H9 (cell line): ENCODE data around the gene DOCK1. TPM values are rescaled to one million over a fixed set of nuclear protein-coding genes. Genes with fewer than 3 reads are reported as not detected.

Experiments
- DNase-seq: peaks from one replicate; pipeline ENCODE4 v3.0.0-alpha.2; 2017
- H2AFZ ChIP-seq: one replicate; pipeline ENCODE4 v1.6.1; 2013; ENCODE audit warnings: mild to moderate bottlenecking, low read length, control low read depth, moderate library complexity
- H2AK5ac ChIP-seq: 2 replicates; pipeline ENCODE4 v1.6.1; 2013; ENCODE audit warnings: low read length, control low read depth, mixed read lengths; ENCODE audit not compliant: insufficient read length
- H2BK120ac ChIP-seq: one replicate; pipeline ENCODE4 v1.6.1; 2013; ENCODE audit warnings: low read depth, mild to moderate bottlenecking, low read length, control low read depth, inconsistent platforms; ENCODE audit not compliant: poor library complexity, severe bottlenecking
- H2BK12ac ChIP-seq: 2 replicates; pipeline ENCODE4 v1.6.1; 2013; ENCODE audit warnings: low read length, control low read depth, mixed read lengths, low read depth; ENCODE audit not compliant: insufficient read length
- H2BK15ac ChIP-seq: 2 replicates; pipeline ENCODE4 v1.6.1; 2013; ENCODE audit warnings: low read depth, low read length, control low read depth
- H2BK20ac ChIP-seq: one replicate; pipeline ENCODE4 v1.6.1; 2013; ENCODE audit warnings: low read depth, mild to moderate bottlenecking, low read length, control low read depth, inconsistent platforms; ENCODE audit not compliant: poor library complexity, severe bottlenecking
- H2BK5ac ChIP-seq: 2 replicates; pipeline ENCODE4 v1.6.1; 2013; ENCODE audit warnings: low read length, control low read depth, mixed read lengths; ENCODE audit not compliant: insufficient read length
- H3K14ac ChIP-seq: 2 replicates; pipeline ENCODE4 v1.6.1; 2013; ENCODE audit warnings: low read length, control low read depth; ENCODE audit not compliant: insufficient read depth
- H3K18ac ChIP-seq: 2 replicates; pipeline ENCODE4 v1.6.1; 2013; ENCODE audit warnings: low read depth, mild to moderate bottlenecking, mixed read lengths, low read length, control low read depth; ENCODE audit not compliant: insufficient read length
- H3K23ac ChIP-seq: 2 replicates; pipeline ENCODE4 v1.6.1; 2013; ENCODE audit warnings: low read length, control low read depth, mixed read lengths, low read depth; ENCODE audit not compliant: insufficient read length
- H3K23me2 ChIP-seq: 2 replicates; pipeline ENCODE4 v1.6.1; 2013; ENCODE audit warnings: low read depth, mild to moderate bottlenecking, mixed read lengths, low read length, control low read depth; ENCODE audit not compliant: insufficient read length, poor library complexity, severe bottlenecking
- H3K27ac ChIP-seq: 2 replicates; pipeline ENCODE4 v1.5.1; 2013; ENCODE audit warnings: low read length, control low read depth, mixed read lengths, low read depth; ENCODE audit not compliant: insufficient read length
- H3K27me3 ChIP-seq: 2 replicates; pipeline ENCODE4 v1.6.1; 2013; ENCODE audit warnings: low read length, control low read depth, inconsistent platforms; ENCODE audit not compliant: insufficient read depth
- H3K4ac ChIP-seq: 2 replicates; pipeline ENCODE4 v1.6.1; 2013; ENCODE audit warnings: low read depth, mild to moderate bottlenecking, control low read depth, inconsistent platforms, low read length, moderate library complexity
- H3K4me1 ChIP-seq: 2 replicates; pipeline ENCODE4 v1.6.1; 2013; ENCODE audit warnings: low read length, control low read depth, inconsistent platforms; ENCODE audit not compliant: insufficient read depth
- H3K4me2 ChIP-seq: 2 replicates; pipeline ENCODE4 v1.6.1; 2013; ENCODE audit warnings: low read length, control low read depth, mixed read lengths; ENCODE audit not compliant: insufficient read length, insufficient read depth
- H3K56ac ChIP-seq: 2 replicates; pipeline ENCODE4 v1.6.1; 2013; ENCODE audit warnings: low read depth, mild to moderate bottlenecking, mixed read lengths, low read length, control low read depth; ENCODE audit not compliant: insufficient read length
- H3K79me1 ChIP-seq: 2 replicates; pipeline ENCODE4 v1.6.1; 2013; ENCODE audit warnings: low read depth, mild to moderate bottlenecking, moderate library complexity, low read length, control low read depth, inconsistent platforms; ENCODE audit not compliant: insufficient read depth, poor library complexity, severe bottlenecking
- H3K79me2 ChIP-seq: 2 replicates; pipeline ENCODE4 v1.6.1; 2013; ENCODE audit warnings: low read length, control low read depth, inconsistent platforms; ENCODE audit not compliant: insufficient read depth
- H3K9ac ChIP-seq: 2 replicates; pipeline ENCODE4 v1.6.1; 2013; ENCODE audit warnings: low read length, control low read depth, mixed read lengths; ENCODE audit not compliant: insufficient read length; ENCODE audit errors: extremely low read depth
- H3K9me3 ChIP-seq: one replicate; pipeline ENCODE4 v1.6.1; 2013; ENCODE audit warnings: low read depth, low read length, inconsistent platforms; ENCODE audit not compliant: control insufficient read depth
- H3T11ph ChIP-seq: one replicate; pipeline ENCODE4 v1.6.1; 2013; ENCODE audit warnings: mild to moderate bottlenecking, low read length, control low read depth, inconsistent platforms
- H4K20me1 ChIP-seq: one replicate; pipeline ENCODE4 v1.6.1; 2013; ENCODE audit not compliant: control insufficient read depth, insufficient read length, insufficient read depth
- H4K5ac ChIP-seq: 2 replicates; pipeline ENCODE4 v1.6.1; 2013; ENCODE audit warnings: low read depth, mild to moderate bottlenecking, mixed read lengths, low read length, control low read depth; ENCODE audit not compliant: insufficient read length
- H4K8ac ChIP-seq: replicated peaks from 2 replicates; pipeline ENCODE4 v1.6.1; 2013; ENCODE audit warnings: low read length, control low read depth, mixed read lengths, low read depth; ENCODE audit not compliant: insufficient read length
- H4K91ac ChIP-seq: 2 replicates; pipeline ENCODE4 v1.6.1; 2013; ENCODE audit warnings: low read depth, mild to moderate bottlenecking, moderate library complexity, mixed read lengths, low read length, control low read depth; ENCODE audit not compliant: insufficient read length
- H3K27ac Mint-ChIP-seq, 3 experiments: 2 replicates in 2 of 3; 3 replicates in 1 of 3; pipeline ENCODE4 v1.8.0; 2020 to 2021; ENCODE audit warnings: mixed read lengths in 3 of 3, mild to moderate bottlenecking in 1 of 3, moderate library complexity in 1 of 3
- H3K27me3 Mint-ChIP-seq: 2 replicates; pipeline ENCODE4 v1.8.0; 2021; ENCODE audit warnings: low read depth, mild to moderate bottlenecking, moderate library complexity, mixed read lengths
- H3K36me3 Mint-ChIP-seq, 3 experiments: 2 replicates in 2 of 3; 3 replicates in 1 of 3; pipeline ENCODE4 v1.8.0; 2020 to 2021; ENCODE audit warnings: low read depth in 3 of 3, mixed read lengths in 3 of 3; ENCODE audit not compliant: insufficient read depth in 1 of 3
- H3K4me1 Mint-ChIP-seq, 2 experiments: 2 replicates each; pipeline ENCODE4 v1.8.0; 2020; ENCODE audit warnings: mixed read lengths in 2 of 2
- H3K4me3 Mint-ChIP-seq, 2 experiments: 2 replicates in 1 of 2; 3 replicates in 1 of 2; pipeline ENCODE4 v1.8.0; 2020 to 2021; ENCODE audit warnings: mild to moderate bottlenecking in 2 of 2, mixed read lengths in 2 of 2, moderate library complexity in 1 of 2
- H3K9me3 Mint-ChIP-seq, 2 experiments: 2 replicates in 1 of 2; 3 replicates in 1 of 2; pipeline ENCODE4 v1.8.0; 2020; ENCODE audit warnings: mild to moderate bottlenecking in 2 of 2, mixed read lengths in 2 of 2, moderate library complexity in 1 of 2
- total RNA-seq: library from RNA; stranded (reverse); gene quantifications from 2 replicates; pipeline ENCODE4 v1.2.1, GENCODE V29; 2021
- TF ChIP-seq, protein P1 (sequence below): fragments of 200-600 bp; sonication (generic); conservative IDR thresholded peaks from 3 replicates; pipeline ENCODE4 v1.8.0; 2021; ENCODE audit warnings: antibody characterized with exemption, mild to moderate bottlenecking

Gene DOCK1
- total RNA-seq, 1 experiment from 2014 or later: 57.0 TPM

- Histone ChIP-seq H4K8ac (no peak overlapping the region), H3K56ac (no peak overlapping the region)
- H3K36me3 Mint-ChIP-seq: peaks cover 49 to 70% (median 57%) of the 10 kb centered on the region in 3 experiments
Measured at GRCh38 chr10:127059314-127059713, 154.1 kb downstream of the DOCK1 start.

More at GRCh38 chr10:127059314-127059713, 154.1 kb downstream of the DOCK1 start:
- H3K4me2 ChIP-seq: no peak overlapping the region
- H3K27me3 ChIP-seq: no peaks in the 10 kb centered on the region
- no peak overlapping the region for H3K4ac ChIP-seq
- no peak overlapping the region for H3T11ph ChIP-seq
- no peak overlapping the region for H3K18ac ChIP-seq
- no peaks in the 10 kb centered on the region for H4K20me1 ChIP-seq
- H3K79me1 ChIP-seq: no peaks in the 10 kb centered on the region
- H3K4me1 ChIP-seq: no peaks in the 10 kb centered on the region
- H3K9me3 ChIP-seq: no peaks in the 10 kb centered on the region
- no peak overlapping the region for H4K5ac ChIP-seq
- H3K23ac ChIP-seq: no peak overlapping the region
- no peak overlapping the region for H2AK5ac ChIP-seq
- H2BK20ac ChIP-seq: no peak overlapping the region
- H3K9me3 Mint-ChIP-seq: peaks cover 12 to 17% of the 10 kb centered on the region in 2 experiments
- H3K23me2 ChIP-seq: no peaks in the 10 kb centered on the region
- no peak overlapping the region for H2BK12ac ChIP-seq
- no peak overlapping the region for H3K27ac Mint-ChIP-seq
- H2AFZ ChIP-seq: no peak overlapping the region
- no peak overlapping the region for H3K27ac ChIP-seq
- no peak overlapping the region for H2BK5ac ChIP-seq
- H4K91ac ChIP-seq: no peak overlapping the region
- TF ChIP-seq, protein P1, sequence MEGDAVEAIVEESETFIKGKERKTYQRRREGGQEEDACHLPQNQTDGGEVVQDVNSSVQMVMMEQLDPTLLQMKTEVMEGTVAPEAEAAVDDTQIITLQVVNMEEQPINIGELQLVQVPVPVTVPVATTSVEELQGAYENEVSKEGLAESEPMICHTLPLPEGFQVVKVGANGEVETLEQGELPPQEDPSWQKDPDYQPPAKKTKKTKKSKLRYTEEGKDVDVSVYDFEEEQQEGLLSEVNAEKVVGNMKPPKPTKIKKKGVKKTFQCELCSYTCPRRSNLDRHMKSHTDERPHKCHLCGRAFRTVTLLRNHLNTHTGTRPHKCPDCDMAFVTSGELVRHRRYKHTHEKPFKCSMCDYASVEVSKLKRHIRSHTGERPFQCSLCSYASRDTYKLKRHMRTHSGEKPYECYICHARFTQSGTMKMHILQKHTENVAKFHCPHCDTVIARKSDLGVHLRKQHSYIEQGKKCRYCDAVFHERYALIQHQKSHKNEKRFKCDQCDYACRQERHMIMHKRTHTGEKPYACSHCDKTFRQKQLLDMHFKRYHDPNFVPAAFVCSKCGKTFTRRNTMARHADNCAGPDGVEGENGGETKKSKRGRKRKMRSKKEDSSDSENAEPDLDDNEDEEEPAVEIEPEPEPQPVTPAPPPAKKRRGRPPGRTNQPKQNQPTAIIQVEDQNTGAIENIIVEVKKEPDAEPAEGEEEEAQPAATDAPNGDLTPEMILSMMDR: no peak
- H3K27me3 Mint-ChIP-seq: no peaks in the 10 kb centered on the region
- DNase-seq: no peak
- no peak overlapping the region for H2BK120ac ChIP-seq
- H3K14ac ChIP-seq: no peak overlapping the region
- no peak overlapping the region for H2BK15ac ChIP-seq
- H3K4me1 Mint-ChIP-seq: peaks cover 0 to 6% of the 10 kb centered on the region in 2 experiments; a peak in 2 of 4 replicates
- no peak overlapping the region for H3K4me3 Mint-ChIP-seq
- H3K79me2 ChIP-seq: no peaks in the 10 kb centered on the region
- H3K9ac ChIP-seq: no peak overlapping the region
